GM12872 (cell line): Measurements from ENCODE around the gene KBTBD13.

Experiments
- CTCF ChIP-seq: IDR thresholded peaks from 3 replicates; pipeline ENCODE4 v1.5.1; 2011; ENCODE audit warnings: low read depth, mild to moderate bottlenecking, low read length, moderate library complexity; ENCODE audit not compliant: insufficient read depth

Gene KBTBD13

GRCh38 chr15:65059369-65059750 is 17.2 kb upstream of the KBTBD13 start:
- TF ChIP-seq CTCF: no peak

GRCh38 chr15:65059931-65060596 is 16.5 kb upstream of the KBTBD13 start:
- TF ChIP-seq CTCF: no peak

GRCh38 chr15:65060641-65061397 is 15.7 kb upstream of the KBTBD13 start:
- no peak for TF ChIP-seq CTCF

GRCh38 chr15:65062061-65062460 is 14.5 kb upstream of the KBTBD13 start:
- TF ChIP-seq CTCF: no peak

GRCh38 chr15:65062726-65063125 is 13.8 kb upstream of the KBTBD13 start:
- TF ChIP-seq CTCF: no peak

- TF ChIP-seq CTCF: no peak
These were observed 10.4 kb upstream of the KBTBD13 start for GRCh38 chr15:65066001-65066634.

- TF ChIP-seq CTCF: no peak
These were observed 9.8 kb upstream of the KBTBD13 start for GRCh38 chr15:65066635-65067316.
